ENCODE results near the gene EIF4G1.
"Not testable (repeated sequence)": the region's sequence is repeated elsewhere in the genome, so short reads cannot be mapped to it uniquely, and the experiment has no call there.

Gene EIF4G1

GRCh38 chr3:184314363-184314699 is at the start of gene EIF4G1:
EIF4G1 (plus strand) TSS chr3:184314606; CDS start chr3:184315797, 1,191 bp downstream.
- Histone ChIP-seq H3F3A (ENCODE audit: insufficient read depth, low read length) (0 out of 2 replicates have a peak, but pooled peaks cover 4% of the 10 kb centered on the region), H4K20me1 (ENCODE audit: insufficient read depth, low read length) (no peaks in the 10 kb centered on the region), H3K79me2 (ENCODE audit: insufficient read depth, low read length) (peaks cover 46% of the 10 kb centered on the region), H3K36me3 (ENCODE audit: insufficient read depth, low read length) (peaks cover 48% of the 10 kb centered on the region), H3K27me3 (ENCODE audit: insufficient read depth, low read length) (no peaks in the 10 kb centered on the region), H2AFZ (ENCODE audit: low read length) (0 out of 2 replicates have a peak within 1 kb of the TSS, but pooled peaks have one; percentile 67), H3K4me2 (ENCODE audit: low read length) (peak within 1 kb of the TSS; percentile 93), H3K4me1 (ENCODE audit: insufficient read depth, low read length, severe bottlenecking) (peaks cover 26% of the 10 kb centered on the region), H3K9ac (ENCODE audit: low read length) (peak within 1 kb of the TSS; percentile 95), H3K4me3 (ENCODE audit: low read depth, low read length, poor library complexity, severe bottlenecking) (peak within 1 kb of the TSS; percentile 84), H3K27ac (ENCODE audit: low read depth, low read length, poor library complexity, severe bottlenecking) (peak within 1 kb of the TSS; percentile 53), H3K9me3 (ENCODE audit: low read length) (no peaks in the 10 kb centered on the region), H3K9me2 (ENCODE audit: low read depth, low read length) (no peaks in the 10 kb centered on the region)
- TF ChIP-seq EZH2 (IDR thresholded peaks at IDR 0.05; ENCODE audit: borderline replicate concordance, low read length) (no peak), CTCF (IDR thresholded peaks at IDR 0.05; ENCODE audit: low read length) (no peak)

GRCh38 chr3:184267249-184267648 is 47.2 kb upstream of the EIF4G1 start:
- not testable (repeated sequence) for H3K9ac ChIP-seq (ENCODE audit: low read length); H3K4me3 ChIP-seq (ENCODE audit: low read depth, low read length, poor library complexity, severe bottlenecking); H3K4me2 ChIP-seq (ENCODE audit: low read length); H3K4me1 ChIP-seq (ENCODE audit: insufficient read depth, low read length, severe bottlenecking); H2AFZ ChIP-seq (ENCODE audit: low read length); H3K36me3 ChIP-seq (ENCODE audit: insufficient read depth, low read length); H3K79me2 ChIP-seq (ENCODE audit: insufficient read depth, low read length); H4K20me1 ChIP-seq (ENCODE audit: insufficient read depth, low read length); H3F3A ChIP-seq (ENCODE audit: insufficient read depth, low read length); H3K9me3 ChIP-seq (ENCODE audit: low read length); H3K9me2 ChIP-seq (ENCODE audit: low read depth, low read length); H3K27ac ChIP-seq (ENCODE audit: low read depth, low read length, poor library complexity, severe bottlenecking)
- H3K27me3 ChIP-seq (ENCODE audit: insufficient read depth, low read length): peaks cover 10% of the 10 kb centered on the region; the same call in 1 of the 2 replicates

GRCh38 chr3:184272269-184272668 is 42.1 kb upstream of the EIF4G1 start:
- Histone ChIP-seq H3K4me2 (ENCODE audit: low read length) (no peak overlapping the region), H4K20me1 (ENCODE audit: insufficient read depth, low read length) (no peaks in the 10 kb centered on the region), H3K36me3 (ENCODE audit: insufficient read depth, low read length) (no peaks in the 10 kb centered on the region), H2AFZ (ENCODE audit: low read length) (no peak overlapping the region), H3K4me3 (ENCODE audit: low read depth, low read length, poor library complexity, severe bottlenecking) (no peak overlapping the region), H3K9me2 (ENCODE audit: low read depth, low read length) (no peaks in the 10 kb centered on the region), H3F3A (ENCODE audit: insufficient read depth, low read length) (no peaks in the 10 kb centered on the region), H3K79me2 (ENCODE audit: insufficient read depth, low read length) (no peaks in the 10 kb centered on the region), H3K27ac (ENCODE audit: low read depth, low read length, poor library complexity, severe bottlenecking) (no peak overlapping the region), H3K9ac (ENCODE audit: low read length) (no peak overlapping the region), H3K9me3 (ENCODE audit: low read length) (no peaks in the 10 kb centered on the region), H3K27me3 (ENCODE audit: insufficient read depth, low read length) (peaks cover 9% of the 10 kb centered on the region; the same call in 1 of the 2 replicates), H3K4me1 (ENCODE audit: insufficient read depth, low read length, severe bottlenecking) (no peaks in the 10 kb centered on the region)
- TF ChIP-seq EZH2 (IDR thresholded peaks at IDR 0.05; ENCODE audit: borderline replicate concordance, low read length): no peak
- TF ChIP-seq CTCF (IDR thresholded peaks at IDR 0.05; ENCODE audit: low read length): no peak

- Histone ChIP-seq H3K36me3 (ENCODE audit: insufficient read depth, low read length) (no peaks in the 10 kb centered on the region), H3F3A (ENCODE audit: insufficient read depth, low read length) (no peaks in the 10 kb centered on the region), H3K4me1 (ENCODE audit: insufficient read depth, low read length, severe bottlenecking) (no peaks in the 10 kb centered on the region), H3K9ac (ENCODE audit: low read length) (no peak overlapping the region), H3K79me2 (ENCODE audit: insufficient read depth, low read length) (no peaks in the 10 kb centered on the region), H3K9me2 (ENCODE audit: low read depth, low read length) (no peaks in the 10 kb centered on the region), H3K4me2 (ENCODE audit: low read length) (no peak overlapping the region), H3K4me3 (ENCODE audit: low read depth, low read length, poor library complexity, severe bottlenecking) (no peak overlapping the region), H4K20me1 (ENCODE audit: insufficient read depth, low read length) (no peaks in the 10 kb centered on the region), H3K27ac (ENCODE audit: low read depth, low read length, poor library complexity, severe bottlenecking) (no peak overlapping the region), H2AFZ (ENCODE audit: low read length) (no peak overlapping the region), H3K27me3 (ENCODE audit: insufficient read depth, low read length) (peaks cover 10% of the 10 kb centered on the region; the same call in 1 of the 2 replicates), H3K9me3 (ENCODE audit: low read length) (no peaks in the 10 kb centered on the region)
- no peak for TF ChIP-seq CTCF (IDR thresholded peaks at IDR 0.05; ENCODE audit: low read length)
- TF ChIP-seq EZH2 (IDR thresholded peaks at IDR 0.05; ENCODE audit: borderline replicate concordance, low read length): no peak
These were observed 39.1 kb upstream of the EIF4G1 start for GRCh38 chr3:184275381-184275701.

All from OCI-LY1 (cell line).